Nephron (organoid): ENCODE measurements around the gene CPN1.

Source experiments
- H3K27ac Mint-ChIP-seq, 3 experiments: 2 replicates each; pipeline ENCODE4 v1.8.0; 2020; ENCODE audit warnings: mixed read lengths in 3 of 3, mild to moderate bottlenecking in 2 of 3, moderate library complexity in 1 of 3
- H3K27me3 Mint-ChIP-seq: 2 replicates; pipeline ENCODE4 v1.8.0; 2021; ENCODE audit warnings: low read depth, mild to moderate bottlenecking, moderate library complexity, mixed read lengths
- H3K36me3 Mint-ChIP-seq: 2 replicates; pipeline ENCODE4 v1.8.0; 2020; ENCODE audit warnings: low read depth, mixed read lengths
- H3K4me1 Mint-ChIP-seq: 2 replicates; pipeline ENCODE4 v1.8.0; 2020; ENCODE audit warnings: mixed read lengths
- H3K4me3 Mint-ChIP-seq, 3 experiments: 2 replicates each; pipeline ENCODE4 v1.8.0; 2020; ENCODE audit warnings: mild to moderate bottlenecking in 3 of 3, mixed read lengths in 3 of 3, moderate library complexity in 2 of 3
- H3K9me3 Mint-ChIP-seq: 2 replicates; pipeline ENCODE4 v1.8.0; 2020; ENCODE audit warnings: mixed read lengths
- TF ChIP-seq, protein P1 (sequence below), 3 experiments: fragments of 200-600 bp; sonication (generic); IDR thresholded peaks; one replicate each; pipeline ENCODE4 v1.5.0; 2021; ENCODE audit warnings: antibody characterized with exemption in 3 of 3; ENCODE audit not compliant: unreplicated experiment in 3 of 3

CPN1 gene

GRCh38 chr10:100072514-100072913 lies 9.2 kb downstream of the CPN1 start:
- no peak overlapping the region for H3K4me3 Mint-ChIP-seq
- no peaks in the 10 kb centered on the region for H3K36me3 Mint-ChIP-seq
- no peaks in the 10 kb centered on the region for H3K27me3 Mint-ChIP-seq
- peaks cover 2% of the 10 kb centered on the region for H3K4me1 Mint-ChIP-seq
- no peaks in the 10 kb centered on the region for H3K9me3 Mint-ChIP-seq
- no peak overlapping the region for H3K27ac Mint-ChIP-seq
- TF ChIP-seq, protein P1, sequence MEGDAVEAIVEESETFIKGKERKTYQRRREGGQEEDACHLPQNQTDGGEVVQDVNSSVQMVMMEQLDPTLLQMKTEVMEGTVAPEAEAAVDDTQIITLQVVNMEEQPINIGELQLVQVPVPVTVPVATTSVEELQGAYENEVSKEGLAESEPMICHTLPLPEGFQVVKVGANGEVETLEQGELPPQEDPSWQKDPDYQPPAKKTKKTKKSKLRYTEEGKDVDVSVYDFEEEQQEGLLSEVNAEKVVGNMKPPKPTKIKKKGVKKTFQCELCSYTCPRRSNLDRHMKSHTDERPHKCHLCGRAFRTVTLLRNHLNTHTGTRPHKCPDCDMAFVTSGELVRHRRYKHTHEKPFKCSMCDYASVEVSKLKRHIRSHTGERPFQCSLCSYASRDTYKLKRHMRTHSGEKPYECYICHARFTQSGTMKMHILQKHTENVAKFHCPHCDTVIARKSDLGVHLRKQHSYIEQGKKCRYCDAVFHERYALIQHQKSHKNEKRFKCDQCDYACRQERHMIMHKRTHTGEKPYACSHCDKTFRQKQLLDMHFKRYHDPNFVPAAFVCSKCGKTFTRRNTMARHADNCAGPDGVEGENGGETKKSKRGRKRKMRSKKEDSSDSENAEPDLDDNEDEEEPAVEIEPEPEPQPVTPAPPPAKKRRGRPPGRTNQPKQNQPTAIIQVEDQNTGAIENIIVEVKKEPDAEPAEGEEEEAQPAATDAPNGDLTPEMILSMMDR (IDR thresholded peaks at IDR 0.05; ENCODE audit: unreplicated experiment in 3 of 3): no peak

GRCh38 chr10:100071529-100071928 lies 10.1 kb downstream of the CPN1 start:
- no peaks in the 10 kb centered on the region for H3K27me3 Mint-ChIP-seq
- no peak overlapping the region for H3K27ac Mint-ChIP-seq
- H3K4me1 Mint-ChIP-seq: peaks cover 4% of the 10 kb centered on the region
- H3K4me3 Mint-ChIP-seq: no peak overlapping the region
- no peaks in the 10 kb centered on the region for H3K36me3 Mint-ChIP-seq
- no peaks in the 10 kb centered on the region for H3K9me3 Mint-ChIP-seq
- TF ChIP-seq, protein P1 (IDR thresholded peaks at IDR 0.05; ENCODE audit: unreplicated experiment in 3 of 3): no peak

DNA sequence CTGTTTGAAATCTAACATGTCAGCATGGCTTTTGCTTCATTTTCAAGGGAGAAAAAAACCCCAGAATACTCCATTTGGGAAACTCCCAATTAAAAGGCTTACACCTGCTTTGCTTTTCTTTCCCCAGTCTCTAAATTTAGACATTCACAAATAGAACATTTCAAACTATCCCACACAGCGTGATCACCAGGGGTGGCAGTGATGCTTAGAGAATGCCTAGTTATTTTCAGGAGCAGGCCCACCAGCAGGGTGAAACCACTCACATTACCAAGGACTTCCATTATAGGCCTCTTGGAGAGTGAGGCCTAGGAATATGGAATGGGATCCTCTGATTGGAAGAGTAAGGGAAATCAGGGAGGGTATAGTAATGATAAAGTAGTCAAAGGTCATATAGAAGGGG lies 14.2 kb downstream of the CPN1 start:
- Mint-ChIP-seq H3K4me1 (peaks cover 4% of the 10 kb centered on the region), H3K9me3 (no peaks in the 10 kb centered on the region)
- TF ChIP-seq, protein P1 (IDR thresholded peaks at IDR 0.05; ENCODE audit: unreplicated experiment in 3 of 3): no peak

GRCh38 chr10:100065084-100065660 lies 16.5 kb downstream of the CPN1 start:
- Mint-ChIP-seq H3K27ac (no peak overlapping the region), H3K9me3 (no peaks in the 10 kb centered on the region), H3K27me3 (no peaks in the 10 kb centered on the region), H3K36me3 (no peaks in the 10 kb centered on the region), H3K4me3 (no peak overlapping the region), H3K4me1 (peaks cover 4% of the 10 kb centered on the region)
- TF ChIP-seq, protein P1 (IDR thresholded peaks at IDR 0.05; ENCODE audit: unreplicated experiment in 3 of 3): no peak

More for the DNA sequence above, 14.2 kb downstream of the CPN1 start:
- Mint-ChIP-seq H3K27ac (peak overlapping the region in 1 of 3 experiments; percentile 15), H3K4me3 (no peak overlapping the region), H3K27me3 (no peaks in the 10 kb centered on the region), H3K36me3 (no peaks in the 10 kb centered on the region)

GRCh38 chr10:100061401-100061800 lies 20.3 kb downstream of the CPN1 start:
- H3K9me3 Mint-ChIP-seq: peaks cover 3% of the 10 kb centered on the region
- H3K36me3 Mint-ChIP-seq: no peaks in the 10 kb centered on the region
- H3K27me3 Mint-ChIP-seq: no peaks in the 10 kb centered on the region
- H3K4me3 Mint-ChIP-seq: no peak overlapping the region
- H3K27ac Mint-ChIP-seq: no peak overlapping the region
- no peaks in the 10 kb centered on the region for H3K4me1 Mint-ChIP-seq
- TF ChIP-seq, protein P1 (IDR thresholded peaks at IDR 0.05; ENCODE audit: unreplicated experiment in 3 of 3): no peak

- no peak overlapping the region for H3K4me3 Mint-ChIP-seq
- H3K9me3 Mint-ChIP-seq: peaks cover 6% of the 10 kb centered on the region
- no peak overlapping the region for H3K27ac Mint-ChIP-seq
- TF ChIP-seq, protein P1 (IDR thresholded peaks at IDR 0.05; ENCODE audit: unreplicated experiment in 3 of 3): no peak
- H3K4me1 Mint-ChIP-seq: no peaks in the 10 kb centered on the region
- H3K27me3 Mint-ChIP-seq: no peaks in the 10 kb centered on the region
- H3K36me3 Mint-ChIP-seq: no peaks in the 10 kb centered on the region
Measured at GRCh38 chr10:100057948-100058347, 23.7 kb downstream of the CPN1 start.
